HPDE6-E6E7 (cell line): Measurements from ENCODE around the gene ZNF140.

Experiments
- DNase-seq: peaks from one replicate; pipeline ENCODE4 v3.0.0; 2011; ENCODE audit warnings: missing footprints; ENCODE audit errors: extremely low spot score

Gene ZNF140

DNA sequence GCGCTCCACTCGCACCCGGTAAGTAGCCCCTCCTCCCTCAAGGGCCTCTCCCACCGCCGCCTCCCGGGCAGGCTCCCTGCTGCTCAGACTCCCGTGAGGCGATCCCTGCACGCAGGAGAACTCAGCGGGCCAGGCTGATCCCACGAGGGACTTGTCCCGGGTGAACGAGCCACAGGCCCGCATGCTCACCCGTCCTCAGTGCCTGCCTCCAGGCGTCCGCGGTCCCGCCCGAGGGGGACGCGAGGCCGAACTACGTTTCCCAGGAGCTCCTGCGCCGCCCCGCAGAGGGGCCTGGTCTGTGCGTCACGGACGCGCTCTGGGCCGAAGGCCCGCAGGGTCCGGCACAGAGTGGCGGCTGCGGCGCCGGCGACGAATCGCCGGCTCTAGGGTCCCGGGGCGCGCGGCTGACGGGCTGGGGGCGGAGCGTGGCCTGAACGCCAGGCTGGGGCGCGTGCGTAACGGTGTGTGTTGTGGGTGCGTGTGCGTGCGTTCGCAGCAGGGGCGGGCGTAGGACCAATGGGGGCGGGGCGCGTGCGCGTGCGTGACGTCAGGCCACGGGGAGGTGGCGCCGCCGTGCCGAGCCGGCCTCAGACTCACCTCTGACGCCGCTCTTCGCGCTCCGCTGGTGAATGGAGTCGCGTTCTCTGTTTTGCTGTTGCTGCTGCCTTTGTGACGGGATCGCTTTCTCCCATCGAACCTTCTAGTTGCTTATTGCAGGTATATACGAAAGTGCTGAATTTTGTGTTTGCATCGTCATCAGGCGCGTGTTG is 49.5 kb downstream of the ZNF140 start, which contains the start of the genes ZNF10 and ZNF891:
Gene ZNF10, plus strand, starts transcription at position 590 of the 770 bp plus-strand sequence. CDS start 13,866 bp downstream, outside the sequence.
Gene ZNF891, minus strand, starts transcription at position 237 of the 770 bp plus-strand sequence. CDS start 8,356 bp downstream, outside the sequence.
- peak; percentile 71 for DNase-seq

- peak; percentile 3 for DNase-seq
Observed at GRCh38 chr12:133130808-133131128, 50.0 kb downstream of the ZNF140 start.

GRCh38 chr12:133135747-133136146 is 55.0 kb downstream of the ZNF140 start:
- no peak for DNase-seq

DNA sequence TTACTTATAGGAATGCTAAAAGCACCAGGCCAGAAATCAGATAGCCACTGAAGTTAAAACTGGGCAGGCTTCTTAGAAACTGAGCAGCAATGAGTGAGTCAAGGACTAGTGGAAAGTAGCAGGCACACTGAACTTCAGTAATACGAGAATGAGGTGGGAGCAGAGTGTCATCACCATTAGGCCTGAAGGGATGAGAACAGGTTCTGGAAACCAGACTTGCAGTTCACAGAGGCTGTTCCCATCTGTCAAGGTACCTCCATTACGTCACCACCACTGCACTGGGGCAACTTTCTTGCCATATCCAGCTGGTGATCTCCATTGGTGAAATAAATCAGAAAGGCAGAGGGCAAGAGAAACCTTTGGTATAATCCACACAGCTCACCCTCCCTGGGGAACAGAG is 65.3 kb downstream of the ZNF140 start:
- no peak for DNase-seq

- DNase-seq = no peak
Observed at GRCh38 chr12:133156125-133156690, 75.5 kb downstream of the ZNF140 start.
